Panc1 (cell line): ENCODE data around the gene ZNF253. TPM values are rescaled to one million over a fixed set of nuclear protein-coding genes. Genes with fewer than 3 reads are reported as not detected.
A peak's percentile ranks its signal among the peaks of the same experiment; 100 is the strongest.
"Not testable (repeated sequence)": the region's sequence is repeated elsewhere in the genome, so short reads cannot be mapped to it uniquely, and the experiment has no call there.

ENCODE experiments used
- ATAC-seq: fragments of 200-7000 bp; cut with Tn5 transposase; 2 replicates; pipeline ENCODE4 v1.9.1; 2020; ENCODE audit warnings: mild to moderate bottlenecking, moderate library complexity
- BruUV-seq: library from RNA; stranded (reverse); fragments of 400-500 nt; replicated peaks from 2 replicates; lab custom pipeline; 2021; lab: Mats Ljungman, UMichigan
- CTCF ChIA-PET: fragments of 300-600 bp; sonication (Branson Sonifier 250); formaldehyde crosslinking; loops from one replicate; lab custom pipeline; 2022; ENCODE audit warnings: antibody characterized with exemption; lab: Charles Lee
- POLR2A ChIA-PET: fragments of 300-600 bp; sonication (Branson Sonifier 250); formaldehyde crosslinking; loops from one replicate; lab custom pipeline; 2022; ENCODE audit warnings: antibody characterized with exemption; lab: Charles Lee
- DNase-seq: peaks from one replicate; pipeline ENCODE4 v3.0.0-alpha.2; 2010; ENCODE audit warnings: low read depth, low spot score
- H3K27ac ChIP-seq: 2 replicates; pipeline ENCODE4 v1.5.1; 2011; ENCODE audit warnings: mild to moderate bottlenecking, low read length, inconsistent platforms
- H3K27me3 ChIP-seq: fragments of 200-500 bp; sonication (Bioruptor generic); 2 replicates; pipeline ENCODE4 v1.6.0; 2014; ENCODE audit warnings: low read length, inconsistent platforms; ENCODE audit not compliant: control insufficient read depth, insufficient read depth
- H3K36me3 ChIP-seq: fragments of 200-500 bp; sonication (Bioruptor generic); 2 replicates; pipeline ENCODE4 v1.5.1; 2014; ENCODE audit warnings: inconsistent platforms, mild to moderate bottlenecking, low read length, moderate library complexity; ENCODE audit not compliant: control insufficient read depth, insufficient read depth
- H3K4me1 ChIP-seq: 2 replicates; pipeline ENCODE4 v1.5.1; 2011; ENCODE audit warnings: inconsistent platforms, mild to moderate bottlenecking, low read length, moderate library complexity; ENCODE audit not compliant: control insufficient read depth, insufficient read depth
- H3K4me3 ChIP-seq, 2 experiments: 2 replicates each; pipeline ENCODE4 v1.5.1; 2011 to 2012; ENCODE audit warnings: low read depth in 2 of 2, low read length in 2 of 2, mild to moderate bottlenecking in 2 of 2, inconsistent platforms in 1 of 2, moderate library complexity in 1 of 2
- H3K9me3 ChIP-seq: fragments of 200-500 bp; sonication (Bioruptor generic); 2 replicates; pipeline ENCODE4 v1.5.1; 2014; ENCODE audit warnings: low read depth, mild to moderate bottlenecking, inconsistent platforms, low read length, moderate library complexity; ENCODE audit not compliant: control insufficient read depth, insufficient read depth
- CTCF ChIP-seq: fragments of 450-650 bp; IDR thresholded peaks from 2 replicates; pipeline ENCODE4 v1.5.1; 2017; ENCODE audit warnings: mild to moderate bottlenecking
- POLR2AphosphoS5 ChIP-seq: IDR thresholded peaks from 2 replicates; pipeline ENCODE4 v1.6.1; 2012; ENCODE audit warnings: mild to moderate bottlenecking, low read depth, low read length, moderate library complexity
- REST ChIP-seq, 2 experiments: IDR thresholded peaks; 2 replicates each; pipeline ENCODE4 v1.6.1; 2011 to 2012; ENCODE audit warnings: low read depth in 2 of 2, control low read depth in 1 of 2, low read length in 1 of 2, mild to moderate bottlenecking in 1 of 2, moderate library complexity in 1 of 2; ENCODE audit not compliant: insufficient read depth in 1 of 2
- SIN3A ChIP-seq: IDR thresholded peaks from 2 replicates; pipeline ENCODE4 v1.6.1; 2012; ENCODE audit warnings: low read depth, mild to moderate bottlenecking, low read length, moderate library complexity, borderline replicate concordance; ENCODE audit not compliant: insufficient read depth
- TCF7L2 ChIP-seq: IDR thresholded peaks from 2 replicates; pipeline ENCODE4 v1.6.1; 2011; ENCODE audit warnings: mild to moderate bottlenecking, low read depth, low read length, inconsistent platforms
- in situ Hi-C: cut with HindIII; loops from 2 replicates; pipeline ENCODE4 v1.10.0; 2016; ENCODE audit warnings: low sequenced_read_pairs, low pct_unique_long_range_greater_than_20kb
- intact Hi-C: fragments of 100-400 bp; cut with micrococcal nuclease; formaldehyde crosslinking; loops from one replicate; pipeline ENCODE4 v1.10.0; 2022; ENCODE audit not compliant: unreplicated experiment
- total RNA-seq: library from RNA; stranded (reverse); gene quantifications from one replicate; pipeline ENCODE4 v1.2.1, GENCODE V29; 2021; ENCODE audit not compliant: unreplicated experiment

Gene ZNF253
- total RNA-seq, 1 experiment from 2014 or later = 8.9 TPM

DNA sequence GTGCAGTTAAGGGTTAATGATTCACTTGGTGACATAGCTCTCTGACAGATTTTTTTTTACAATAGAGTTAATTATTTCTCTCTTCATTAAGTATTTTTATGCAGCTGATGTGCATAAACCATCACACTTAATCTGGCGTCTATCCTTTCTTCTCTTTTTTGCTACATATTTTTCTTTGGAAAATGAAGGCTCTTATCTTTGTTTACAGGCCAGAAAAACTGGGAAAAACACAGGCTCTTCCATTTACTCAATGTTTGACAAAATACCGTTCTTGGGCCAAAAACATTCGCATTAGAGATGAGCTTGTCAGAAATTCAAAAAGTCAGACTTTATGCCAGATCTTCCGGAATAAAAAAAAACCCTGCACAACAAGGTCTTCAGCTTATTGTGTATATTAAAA lies 12.0 kb downstream of the ZNF253 start:
- H3K4me3 ChIP-seq = no peak overlapping the region
- no TSS peak for BruUV-seq
- ChIA-PET POLR2A (no interaction called here), CTCF (no interaction called here)
- ATAC-seq (no peak), DNase-seq (no peak)
- TF ChIP-seq POLR2AphosphoS5 = no peak
- TF ChIP-seq CTCF = no peak
- no peak for TF ChIP-seq SIN3A
- TF ChIP-seq REST (IDR thresholded peaks at IDR 0.05; ENCODE audit: insufficient read depth in 1 of 2, low read depth in 2 of 2, low read length in 1 of 2) = no peak
- no peak for TF ChIP-seq TCF7L2
- no peaks in the 10 kb centered on the region for H3K4me1 ChIP-seq
- H3K27ac ChIP-seq = no peak overlapping the region
- no peaks in the 10 kb centered on the region for H3K27me3 ChIP-seq
- in situ Hi-C loops (no loop called here), intact Hi-C loops (no loop called here)
- peaks cover 20% of the 10 kb centered on the region for H3K9me3 ChIP-seq
- peaks cover 4% of the 10 kb centered on the region; the same call in 1 of the 2 replicates for H3K36me3 ChIP-seq

DNA sequence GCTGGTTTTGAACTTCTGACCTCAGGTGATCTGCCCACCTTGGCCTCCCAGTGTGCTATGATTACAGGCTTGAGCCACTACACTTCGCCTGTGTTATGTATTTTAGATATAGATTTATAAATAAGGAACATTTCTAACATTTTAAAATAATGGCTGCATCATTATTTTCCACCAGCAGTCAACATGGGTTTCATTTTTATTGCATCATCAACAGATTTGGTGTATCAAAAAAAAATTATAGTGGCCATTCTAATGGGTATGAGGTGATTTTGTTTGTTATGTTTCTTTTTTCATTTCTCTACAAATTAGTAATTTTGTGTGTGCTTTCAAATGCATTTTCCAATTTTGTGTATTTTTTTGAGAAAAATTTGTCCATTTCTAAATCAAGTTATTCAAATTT lies 18.9 kb downstream of the ZNF253 start:
- CTCF ChIA-PET = interaction anchor here (0.6 kb wide), 1 partner anchor 16 kb away, joined by 4 read pairs; the partner anchor contains the start of gene ZNF93
- BruUV-seq = no TSS peak
- TF ChIP-seq TCF7L2 (no peak), SIN3A (no peak), CTCF (no peak), POLR2AphosphoS5 (no peak), REST (IDR thresholded peaks at IDR 0.05; ENCODE audit: insufficient read depth in 1 of 2, low read depth in 2 of 2, low read length in 1 of 2) (no peak)

DNA sequence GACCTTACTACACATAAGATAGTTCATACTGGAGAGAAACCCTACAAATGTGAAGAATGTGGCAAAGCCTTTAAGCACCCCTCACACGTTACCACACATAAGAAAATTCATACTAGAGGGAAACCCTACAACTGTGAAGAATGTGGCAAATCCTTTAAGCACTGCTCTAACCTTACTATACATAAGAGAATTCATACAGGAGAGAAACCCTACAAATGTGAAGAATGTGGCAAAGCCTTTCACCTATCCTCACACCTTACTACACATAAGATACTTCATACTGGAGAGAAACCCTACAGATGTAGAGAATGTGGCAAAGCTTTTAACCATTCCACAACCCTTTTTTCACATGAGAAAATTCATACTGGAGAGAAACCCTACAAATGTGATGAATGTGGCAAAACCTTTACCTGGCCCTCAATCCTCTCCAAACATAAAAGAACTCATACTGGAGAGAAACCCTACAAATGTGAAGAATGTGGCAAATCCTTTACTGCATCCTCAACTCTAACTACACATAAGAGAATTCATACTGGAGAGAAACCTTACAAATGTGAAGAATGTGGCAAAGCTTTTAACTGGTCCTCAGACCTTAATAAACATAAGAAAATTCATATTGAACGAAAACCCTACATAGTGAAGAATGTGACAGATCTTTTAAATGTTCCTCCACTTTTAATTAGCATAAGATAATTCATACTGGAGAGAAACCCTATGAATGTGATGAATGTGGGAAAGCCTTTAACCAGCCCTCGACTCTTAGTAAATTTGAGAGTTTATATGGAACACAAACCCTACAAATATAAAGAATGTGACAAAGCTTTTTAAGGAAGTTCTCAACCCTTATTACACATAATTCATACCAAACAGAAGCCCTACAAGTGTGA lies 26.6 kb downstream of the ZNF253 start:
- peaks cover 37% of the 10 kb centered on the region for H3K9me3 ChIP-seq
- in situ Hi-C loops, H3K27ac ChIP-seq, H3K4me1 ChIP-seq, ATAC-seq, H3K27me3 ChIP-seq, POLR2A ChIA-PET, H3K36me3 ChIP-seq, DNase-seq, intact Hi-C loops, CTCF ChIA-PET, H3K4me3 ChIP-seq: not testable (repeated sequence)
- BruUV-seq = TSS peak; percentile 50

More for the DNA sequence above, 18.9 kb downstream of the ZNF253 start:
- peaks cover 19% of the 10 kb centered on the region for H3K9me3 ChIP-seq
- no peaks in the 10 kb centered on the region for H3K4me1 ChIP-seq
- in situ Hi-C loops = no loop called here
- POLR2A ChIA-PET = no interaction called here
- DNase-seq (no peak), ATAC-seq (no peak)
- intact Hi-C loops = no loop called here
- H3K27me3 ChIP-seq = no peaks in the 10 kb centered on the region
- H3K4me3 ChIP-seq = no peak overlapping the region
- peaks cover 1% of the 10 kb centered on the region; the same call in 1 of the 2 replicates for H3K36me3 ChIP-seq
- no peak overlapping the region for H3K27ac ChIP-seq
